Cerebellar cortex (tissue), 1 donor: ENCODE results near the gene SUSD6.
"Not testable (repeated sequence)": the region's sequence is repeated elsewhere in the genome, so short reads cannot be mapped to it uniquely, and the experiment has no call there.

Experiments used
- DNase-seq: peaks from one replicate; pipeline ENCODE4 v3.0.0-alpha.2; 2015; ENCODE audit warnings: low spot score

SUSD6 gene

GRCh38 chr14:69620981-69621380 is 9.6 kb downstream of the SUSD6 start:
- no peak for DNase-seq

- DNase-seq = no peak
Observed at GRCh38 chr14:69624136-69624535, 12.7 kb downstream of the SUSD6 start.

- peak; percentile 73 for DNase-seq
Observed at GRCh38 chr14:69625299-69626131, 14.1 kb downstream of the SUSD6 start.

GRCh38 chr14:69626132-69626500 is 14.7 kb downstream of the SUSD6 start:
- no peak for DNase-seq

- DNase-seq = peak; percentile 48
Observed at GRCh38 chr14:69629225-69630127, 18.1 kb downstream of the SUSD6 start.

GRCh38 chr14:69630360-69630759 is 19.0 kb downstream of the SUSD6 start:
- DNase-seq = no peak

GRCh38 chr14:69631509-69631908 is 20.1 kb downstream of the SUSD6 start:
- no peak for DNase-seq

- DNase-seq = peak; percentile 56
Observed at GRCh38 chr14:69632164-69632563, 20.8 kb downstream of the SUSD6 start.

- peak; percentile 37 for DNase-seq
Observed at GRCh38 chr14:69632593-69633151, 21.3 kb downstream of the SUSD6 start.

GRCh38 chr14:69633238-69633637 is 21.8 kb downstream of the SUSD6 start:
- DNase-seq = no peak

GRCh38 chr14:69635981-69636639 is 24.7 kb downstream of the SUSD6 start:
- DNase-seq = peak; percentile 90

GRCh38 chr14:69636718-69637480 is 25.5 kb downstream of the SUSD6 start:
- no peak for DNase-seq

GRCh38 chr14:69637503-69638031 is 26.2 kb downstream of the SUSD6 start:
- DNase-seq = peak; percentile 76

GRCh38 chr14:69640931-69641330 is 29.5 kb downstream of the SUSD6 start:
- no peak for DNase-seq

- DNase-seq = not testable (repeated sequence)
Observed at GRCh38 chr14:69642212-69642793, 30.9 kb downstream of the SUSD6 start.

GRCh38 chr14:69643430-69644200 is 32.2 kb downstream of the SUSD6 start:
- peak; percentile 89 for DNase-seq

- DNase-seq = no peak
Observed at GRCh38 chr14:69644814-69645213, 33.4 kb downstream of the SUSD6 start.

- DNase-seq = no peak
Observed at GRCh38 chr14:69647213-69647612, 35.8 kb downstream of the SUSD6 start.

GRCh38 chr14:69647642-69648041 is 36.2 kb downstream of the SUSD6 start:
- not testable (repeated sequence) for DNase-seq
